Ecto neural progenitor cell (in vitro differentiated cells): ENCODE results near the gene DUSP7.
A peak's percentile ranks its signal among the peaks of the same experiment; 100 is the strongest.

Experiments
- DNase-seq: peaks from one replicate; pipeline ENCODE4 v3.0.0-alpha.2; 2018; ENCODE audit warnings: low spot score

Gene DUSP7

DNA sequence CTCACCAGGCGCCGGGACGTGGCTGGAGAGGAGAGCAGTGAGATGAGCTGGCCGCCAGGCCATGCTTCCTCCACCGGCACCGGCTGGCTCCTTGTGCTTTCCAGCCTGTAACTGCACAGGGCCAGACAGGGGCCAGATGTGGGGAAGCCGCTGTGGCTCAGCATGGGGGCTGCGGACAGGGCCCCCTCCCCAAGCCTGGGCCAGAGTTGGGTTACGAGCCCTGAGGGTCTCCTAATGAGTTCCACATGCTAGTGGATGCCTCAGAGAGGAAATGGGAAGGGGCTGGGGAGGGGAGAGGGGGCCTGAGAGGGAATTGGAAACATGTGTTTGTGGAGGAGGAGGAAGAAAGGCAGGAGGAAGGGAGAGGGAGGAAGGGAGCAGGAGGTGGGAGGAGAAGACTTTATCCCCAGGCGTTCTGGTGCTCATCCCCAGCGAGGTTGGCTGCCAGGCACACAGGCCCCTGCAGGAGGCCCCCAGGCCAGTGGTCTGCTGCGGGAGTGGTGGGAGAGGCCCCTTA is 11.7 kb upstream of the DUSP7 start:
- DNase-seq: peak; percentile 58

DNA sequence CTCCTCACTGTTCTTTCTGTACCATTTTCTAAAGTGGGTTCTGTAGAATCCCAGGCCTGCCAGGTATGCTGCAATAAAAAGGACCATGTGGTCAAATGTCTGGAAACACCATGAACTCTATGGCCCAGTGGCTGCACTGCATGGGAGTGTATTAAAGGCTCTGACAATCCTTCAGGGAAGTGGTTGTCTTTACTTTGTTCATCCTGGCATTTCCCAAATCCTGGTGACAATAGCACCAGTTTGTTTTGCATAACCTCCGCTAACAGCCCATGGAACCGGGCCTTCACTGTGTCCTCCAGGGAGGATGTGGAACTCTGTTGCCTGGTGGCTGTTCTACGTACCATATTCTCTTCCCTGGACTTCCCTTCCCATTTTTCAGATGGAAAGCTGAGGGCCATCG is 11.2 kb upstream of the DUSP7 start:
- DNase-seq: no peak

DNA sequence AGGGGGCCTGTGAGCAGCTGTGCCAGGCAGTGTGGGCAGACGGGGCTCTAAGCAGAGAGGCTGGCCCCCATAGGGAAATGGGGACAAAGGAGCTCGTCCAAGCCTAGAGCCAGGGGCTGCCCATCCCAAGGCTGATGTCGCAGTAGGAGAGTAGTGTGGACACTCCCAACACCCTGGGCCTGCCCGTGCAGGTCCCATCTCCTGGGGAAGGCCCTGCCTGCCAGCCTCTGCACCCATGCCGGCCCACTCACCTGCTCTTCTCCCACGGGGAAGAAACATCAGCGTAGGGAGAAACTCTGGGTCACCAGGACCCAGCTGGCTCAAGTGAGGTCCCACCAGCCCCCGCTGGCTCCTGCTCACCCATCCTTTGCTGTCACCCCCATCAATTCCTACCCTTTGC is 10.7 kb upstream of the DUSP7 start:
- no peak for DNase-seq

DNA sequence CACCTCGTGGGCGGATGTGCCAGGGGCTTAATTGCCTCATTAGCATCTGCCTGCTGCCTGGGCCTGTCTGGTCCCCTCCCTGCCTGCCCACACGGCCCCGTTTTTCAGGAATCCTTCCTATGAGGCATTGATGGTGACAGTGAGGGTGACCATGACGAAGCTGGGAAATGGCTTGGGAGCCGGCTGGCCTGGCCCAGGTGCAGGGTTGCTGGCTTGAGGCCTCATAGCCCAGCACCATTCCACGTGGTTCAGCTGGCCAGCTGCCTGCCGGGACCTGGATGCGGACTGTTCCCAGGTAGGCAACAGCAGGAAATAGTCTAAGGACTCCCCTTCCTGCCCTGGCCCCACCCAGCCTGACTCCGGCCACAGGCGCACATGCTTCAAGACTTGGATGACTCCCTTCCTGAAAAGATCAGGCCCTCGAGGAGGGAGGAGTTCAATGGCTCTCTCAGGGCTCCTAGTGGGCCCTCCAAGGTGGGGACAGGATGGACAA is 8.9 kb upstream of the DUSP7 start:
- DNase-seq: no peak

DNA sequence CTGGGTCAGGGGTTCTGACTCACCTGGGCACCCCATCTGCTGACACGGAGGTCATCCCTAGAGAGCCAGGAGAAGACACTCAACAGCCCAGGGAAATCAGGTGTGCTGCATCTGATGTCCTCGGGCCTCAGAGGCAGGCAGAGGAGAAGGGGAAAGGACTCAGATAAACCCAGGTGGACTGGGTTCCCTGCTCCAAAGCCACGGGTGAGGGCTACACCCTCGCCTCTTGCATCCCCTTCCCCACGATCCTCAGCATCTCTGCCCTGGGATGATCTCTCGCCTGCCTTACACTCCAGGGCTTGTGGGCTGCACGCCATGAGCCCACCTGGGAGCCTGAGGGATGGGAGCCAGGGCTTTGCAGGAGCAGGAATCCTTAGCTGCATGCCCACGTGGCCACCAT is 8.2 kb upstream of the DUSP7 start:
- DNase-seq: no peak

DNA sequence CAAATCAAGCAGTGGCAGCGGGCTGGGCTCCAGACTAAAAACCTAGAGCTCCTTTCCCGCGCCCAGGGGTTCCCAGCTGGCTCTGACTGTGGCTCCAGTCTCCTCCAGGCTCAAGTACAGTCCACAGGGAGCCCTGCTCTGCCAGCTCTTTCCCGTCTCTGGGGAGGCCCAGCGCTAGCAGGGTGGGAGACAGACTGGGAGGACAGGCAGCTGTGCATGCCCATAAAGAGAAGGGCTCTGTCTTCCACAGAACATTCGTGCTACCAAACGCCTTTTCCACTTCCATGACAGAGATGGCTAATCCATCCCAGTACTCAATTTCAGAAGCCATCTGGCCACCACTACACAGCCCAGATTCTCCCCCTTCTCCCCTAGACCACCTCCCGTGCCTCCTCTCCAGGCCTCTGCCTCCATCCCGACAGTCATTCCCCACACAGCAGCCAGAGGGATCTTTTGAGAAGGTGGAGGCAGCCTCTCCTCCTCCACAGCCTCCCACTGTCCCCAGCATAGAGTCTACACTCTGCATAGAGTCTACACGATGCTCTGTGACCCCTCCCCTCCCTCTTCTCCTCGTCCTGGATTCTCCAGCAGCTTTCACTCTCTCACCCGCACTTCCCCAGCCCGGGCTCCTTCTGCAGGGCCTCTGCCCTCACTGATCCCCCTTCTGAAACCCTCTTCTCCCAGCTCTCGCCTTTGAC is 6.8 kb upstream of the DUSP7 start:
- DNase-seq: no peak

DNA sequence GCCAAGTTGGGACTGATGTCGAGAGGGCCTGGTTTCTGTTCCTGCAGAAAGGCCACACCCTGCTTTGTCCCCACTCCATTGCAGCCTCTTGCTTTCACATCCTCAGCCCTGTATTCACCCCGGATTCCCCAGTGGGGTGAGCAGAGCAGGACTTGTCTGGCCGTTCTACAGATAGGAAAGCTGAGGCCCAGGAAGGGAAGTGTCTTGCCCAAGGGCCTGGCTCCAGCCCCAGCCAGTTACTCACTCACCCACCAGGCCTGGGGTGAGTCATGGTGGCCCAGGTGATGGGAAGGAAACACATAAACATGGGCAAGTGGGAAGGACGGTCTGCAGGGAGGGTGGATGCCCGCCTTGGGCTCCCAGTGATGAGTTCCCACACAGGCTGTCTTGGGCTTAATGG is 6.1 kb upstream of the DUSP7 start:
- DNase-seq: no peak

DNA sequence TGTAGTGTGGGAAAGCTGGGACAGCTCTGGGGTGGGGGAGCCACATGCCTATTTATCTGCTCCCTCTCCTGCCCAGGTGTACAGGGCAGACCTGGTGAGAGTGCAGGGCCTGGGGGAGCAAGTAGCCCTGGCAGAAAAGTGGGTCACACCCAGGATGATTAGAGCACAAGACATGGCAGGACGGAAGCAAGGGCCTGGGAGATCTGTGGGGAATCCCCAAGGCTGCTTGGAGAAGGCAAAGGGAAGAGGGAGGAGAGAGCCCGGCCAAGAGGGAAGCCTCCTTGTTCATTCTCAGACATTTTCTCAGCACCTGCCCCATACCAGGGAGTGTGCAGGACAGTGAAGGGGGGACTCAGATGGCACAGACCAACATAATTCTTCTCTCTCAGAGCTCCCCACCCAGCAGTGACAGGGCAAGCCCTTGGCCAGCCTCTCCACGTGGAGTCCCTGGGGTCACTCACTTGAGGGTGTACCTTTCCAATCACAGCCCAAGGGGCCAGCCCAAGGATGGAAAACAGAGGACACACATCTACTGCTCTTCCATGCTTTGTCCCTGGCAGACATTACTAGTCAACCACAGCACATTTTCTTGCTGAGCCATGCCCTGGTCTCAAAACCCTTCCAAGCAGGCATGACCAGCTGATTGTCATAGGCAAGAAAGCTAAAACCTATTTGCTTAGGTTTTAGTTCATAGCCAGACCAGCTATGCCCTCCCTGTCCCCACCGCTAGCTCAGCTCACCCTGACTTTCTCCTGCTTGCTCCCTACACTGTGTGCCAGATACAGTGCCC is 4.9 kb upstream of the DUSP7 start:
- no peak for DNase-seq

DNA sequence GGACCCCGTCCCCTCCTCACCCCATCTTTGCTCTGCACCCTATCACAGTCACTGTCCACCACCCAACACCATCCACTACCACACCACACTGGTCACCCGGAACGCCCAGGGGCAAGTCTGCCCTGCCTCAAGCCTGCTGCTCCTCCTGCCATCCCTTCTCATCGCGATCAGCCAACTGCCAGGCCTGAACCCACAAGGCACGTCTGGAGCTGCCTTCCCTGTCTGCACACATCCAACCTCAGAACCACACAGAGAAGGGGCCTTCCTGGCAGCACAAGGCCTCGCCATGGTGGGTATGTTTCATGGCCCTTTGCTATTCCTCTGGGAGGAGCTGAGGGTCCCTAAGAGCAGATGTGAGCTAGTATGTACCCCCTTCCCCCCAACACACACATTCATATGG is 3.4 kb upstream of the DUSP7 start:
- DNase-seq: no peak

DNA sequence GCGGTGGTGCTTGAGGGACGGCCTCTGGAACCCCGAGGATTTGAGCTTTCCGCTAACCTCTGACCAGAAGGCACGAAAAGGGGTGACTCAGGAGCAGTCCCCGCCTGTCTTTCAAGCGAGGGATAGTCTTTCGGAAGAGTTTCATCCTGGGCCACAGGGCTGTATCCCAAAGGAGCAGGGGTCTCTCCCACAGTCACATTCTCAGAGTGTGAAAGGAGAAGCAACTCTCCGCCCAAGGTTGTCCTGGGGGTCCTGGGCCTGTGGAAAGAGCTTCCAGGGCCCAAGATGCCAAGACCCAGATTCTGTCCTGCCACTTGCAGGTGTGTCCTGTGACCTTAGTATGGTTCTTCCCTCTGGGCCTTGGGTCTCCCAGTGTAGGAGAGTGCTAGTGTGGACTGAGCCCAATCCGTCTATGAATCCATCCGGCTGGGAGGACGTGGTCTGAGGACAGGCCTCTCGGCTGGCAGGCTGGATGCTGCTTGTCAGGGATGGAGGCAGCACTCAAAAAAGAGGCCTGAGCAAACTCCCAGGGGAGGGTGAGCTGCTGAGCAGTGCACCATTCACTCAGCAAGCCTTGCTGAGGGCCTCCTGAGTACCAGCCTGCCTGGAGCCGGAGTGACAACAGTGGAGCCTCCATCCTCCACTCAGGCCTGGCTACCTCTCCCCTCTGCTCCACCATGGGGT is 1.6 kb upstream of the DUSP7 start:
- DNase-seq: no peak

DNA sequence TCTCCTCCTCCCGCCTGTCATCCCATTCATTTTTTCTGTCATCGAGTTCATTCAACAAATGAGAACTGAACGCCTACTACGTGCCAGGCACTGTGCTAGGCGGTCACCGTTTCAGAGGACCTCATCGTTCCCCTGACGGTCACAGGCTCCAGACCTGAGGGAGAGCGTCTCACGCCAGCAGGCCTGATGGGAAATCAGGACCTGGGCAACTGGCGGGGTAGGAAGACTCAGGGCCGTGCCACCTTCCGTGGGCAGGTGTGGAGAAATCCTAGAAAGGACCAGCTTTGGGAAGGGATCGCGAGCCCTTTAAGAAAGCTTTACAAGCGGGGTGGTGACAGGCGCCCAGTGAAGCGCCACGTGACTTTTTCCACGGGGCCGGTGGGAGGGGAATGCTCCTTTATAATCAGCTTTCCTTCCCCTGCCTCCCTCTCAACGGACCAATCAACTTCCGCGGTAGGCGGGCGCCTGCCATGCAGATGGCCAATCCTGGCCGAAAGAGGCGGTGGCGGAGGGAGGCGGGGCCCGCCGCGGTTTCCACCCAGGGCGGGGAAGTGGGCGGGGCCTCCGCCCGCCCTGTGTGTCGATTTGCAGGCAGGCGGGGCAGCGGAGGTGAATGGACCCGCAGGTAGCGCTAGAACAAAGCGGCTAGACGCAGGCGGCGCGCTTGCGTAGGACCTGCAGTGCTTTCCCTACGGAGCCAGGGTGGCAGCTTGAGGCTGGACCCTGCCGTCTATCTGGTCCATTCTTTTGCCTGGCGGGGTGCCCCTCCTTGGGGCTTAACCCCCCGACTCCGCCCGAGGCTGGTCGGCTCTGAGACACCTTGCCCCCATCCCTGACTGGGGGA is 819 bp upstream of the DUSP7 start:
- DNase-seq: peak; percentile 99

DNA sequence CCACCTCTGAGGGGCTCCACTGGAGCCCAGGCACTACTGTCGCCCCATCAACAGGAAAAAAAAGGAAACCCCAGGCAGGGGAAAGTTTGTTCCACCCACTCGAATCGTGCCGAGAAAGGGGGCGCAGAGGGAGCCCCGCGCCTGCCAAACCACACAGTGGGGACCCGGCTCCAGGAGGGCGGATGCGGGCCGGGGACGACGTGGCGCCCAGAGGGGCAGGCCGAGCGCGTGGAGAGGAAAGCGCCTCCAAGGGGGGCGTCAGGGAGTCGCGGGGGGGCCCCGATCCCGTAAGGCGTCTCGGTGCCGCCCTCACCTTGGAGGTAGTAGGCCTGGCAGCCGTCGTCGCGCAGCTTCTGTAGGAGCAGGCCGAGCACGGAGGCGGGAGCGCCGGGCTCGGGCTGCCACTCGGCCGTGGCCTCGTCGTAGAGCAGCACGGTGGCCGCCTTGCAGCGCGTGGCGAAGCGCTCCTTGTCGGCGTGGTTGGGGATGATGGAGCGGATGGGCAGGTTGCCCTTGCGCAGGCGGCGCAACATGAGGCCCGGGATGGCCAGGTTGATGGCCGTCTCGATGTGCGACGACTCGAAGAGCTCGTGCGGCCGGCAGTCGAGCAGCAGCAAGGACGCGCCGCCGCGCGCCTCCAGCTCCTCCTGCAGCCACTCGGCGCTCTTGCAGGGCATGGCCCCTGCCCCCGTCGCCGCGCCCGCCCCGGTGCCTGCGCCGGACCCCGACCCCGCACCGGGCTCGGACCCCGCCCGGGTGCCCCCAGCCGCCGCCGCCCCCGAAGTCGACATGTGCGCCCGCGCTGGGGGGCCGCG is 627 bp downstream of the DUSP7 start:
- peak; percentile 78 for DNase-seq

DNA sequence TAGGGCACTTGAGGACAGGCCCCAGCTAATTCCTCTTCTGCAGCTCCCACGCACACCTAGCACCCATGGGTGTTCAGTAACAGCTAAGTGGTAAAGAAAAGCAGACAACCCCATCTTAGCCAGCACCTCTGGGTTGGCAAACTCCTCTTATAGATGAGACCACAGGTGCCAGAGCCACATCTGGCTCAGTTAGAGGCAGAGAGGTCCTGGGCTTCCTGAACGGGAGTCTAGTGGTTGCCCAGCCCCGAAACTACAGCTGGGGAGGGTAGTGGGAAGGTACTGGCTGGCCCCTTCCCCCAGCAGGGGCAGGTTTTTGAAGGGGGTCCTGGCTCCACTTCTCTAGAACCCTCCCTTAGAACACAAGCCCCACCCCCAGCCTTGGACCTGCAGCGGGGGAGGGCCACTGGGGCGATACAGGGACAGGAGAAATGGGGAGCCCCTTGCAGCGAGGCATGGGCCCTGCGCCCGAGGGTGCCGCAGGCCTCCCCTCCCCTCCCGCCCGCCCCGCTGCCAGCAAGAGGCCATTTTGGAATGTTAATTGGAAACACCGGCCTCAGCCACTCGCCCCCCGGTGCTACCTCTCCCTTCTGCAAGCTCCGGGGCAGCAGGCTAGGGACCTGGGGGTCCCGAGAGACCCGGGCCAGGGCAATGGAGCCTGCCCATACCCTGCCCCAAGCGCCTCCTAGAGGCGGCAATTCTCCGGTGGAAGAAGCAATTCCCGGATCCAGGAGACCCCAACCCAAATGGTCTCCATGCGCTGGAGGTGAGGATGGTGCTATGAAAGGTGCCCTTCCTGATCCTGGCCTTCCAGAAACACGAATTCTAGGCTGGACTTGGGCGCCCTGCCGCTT is 1.5 kb downstream of the DUSP7 start:
- DNase-seq: peak; percentile 76

DNA sequence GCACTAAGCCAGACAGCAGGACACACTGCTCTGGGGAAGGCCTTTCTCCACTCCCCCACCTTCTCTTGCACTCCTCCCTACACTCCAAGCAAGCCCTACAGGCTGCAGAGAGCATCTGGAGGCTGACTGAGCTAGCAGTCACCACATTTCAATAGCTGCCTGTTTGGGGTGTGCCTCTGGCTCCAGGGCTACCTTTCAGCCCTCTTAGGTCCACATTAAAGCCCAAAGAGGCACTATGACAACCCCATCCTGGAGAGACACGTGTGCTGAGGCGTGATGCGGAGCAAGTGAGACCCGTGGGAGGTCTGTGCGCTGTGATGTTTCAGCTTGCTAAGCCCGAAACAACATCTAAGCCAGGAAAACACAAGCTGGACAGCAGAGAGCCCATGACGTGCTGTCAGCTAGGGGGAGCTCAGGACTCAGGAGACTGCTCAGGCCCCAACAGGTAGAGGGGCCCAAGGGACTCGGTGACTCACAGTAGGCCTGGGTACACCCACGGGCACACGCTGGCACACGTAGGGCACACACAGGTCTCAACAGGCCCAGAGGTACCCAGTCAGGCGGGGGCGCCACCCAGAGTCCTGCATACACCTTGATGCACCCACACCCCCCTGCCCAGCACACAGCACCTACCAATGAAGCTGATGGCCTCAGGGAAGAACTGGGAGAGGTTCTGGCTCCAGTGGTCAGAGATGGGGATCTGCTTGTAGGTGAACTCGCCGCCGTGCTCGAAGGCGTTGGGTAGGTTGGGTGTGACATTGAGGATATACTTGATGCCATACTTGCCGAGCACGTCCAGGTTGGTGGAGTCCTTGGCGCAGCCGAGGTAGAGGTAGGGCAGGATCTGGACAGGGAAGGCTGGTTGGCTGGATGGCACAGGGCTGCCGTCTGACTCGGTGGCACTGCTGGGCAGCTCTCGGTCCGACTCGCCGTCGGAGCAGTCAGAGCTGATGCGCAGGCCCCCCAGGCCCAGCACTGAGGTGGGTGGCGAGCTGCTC is 2.8 kb downstream of the DUSP7 start:
- DNase-seq: no peak

DNA sequence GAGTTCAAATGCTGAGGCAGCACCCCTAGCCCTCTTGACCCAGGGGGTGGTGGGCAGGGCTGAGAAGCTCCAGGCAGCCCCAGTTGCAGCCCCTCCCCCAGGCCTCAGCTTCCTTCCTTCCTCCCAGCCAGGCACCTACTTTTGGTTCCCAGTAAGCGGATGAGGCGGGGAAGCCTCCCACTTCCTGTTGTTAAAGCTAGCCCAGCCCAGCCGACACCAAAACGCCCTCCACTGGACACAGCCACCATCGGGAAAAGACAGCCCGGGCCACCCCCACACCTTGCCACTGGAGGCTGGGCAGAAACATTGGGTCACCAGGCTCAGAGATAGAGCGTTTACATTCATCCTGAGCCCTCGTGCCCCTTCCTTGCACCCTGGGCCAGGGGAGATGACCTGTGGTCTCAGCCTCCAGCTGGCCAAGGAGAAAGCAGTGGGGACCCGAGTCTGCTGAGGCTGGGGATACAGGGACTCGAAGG is 3.5 kb downstream of the DUSP7 start:
- peak; percentile 82 for DNase-seq

DNA sequence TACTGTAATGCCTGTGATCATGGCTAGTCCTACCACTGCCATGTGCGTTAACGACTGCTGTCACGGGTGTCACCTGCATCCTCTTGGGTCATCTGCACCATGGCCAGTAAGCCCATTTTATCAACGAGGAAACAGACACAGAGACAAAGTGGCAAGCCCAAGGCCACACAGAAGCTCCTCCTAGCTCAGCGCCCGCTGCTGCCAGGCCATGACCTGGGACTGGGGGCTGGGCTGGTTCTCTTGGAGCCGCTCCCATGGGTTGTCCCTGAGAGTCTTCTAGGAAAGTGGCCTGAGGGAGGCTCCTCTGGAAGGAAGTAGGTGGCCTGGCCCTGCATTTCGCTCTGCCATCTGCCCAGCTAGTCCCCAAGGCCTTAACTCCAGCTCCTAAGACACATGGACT is 4.9 kb downstream of the DUSP7 start:
- no peak for DNase-seq

DNA sequence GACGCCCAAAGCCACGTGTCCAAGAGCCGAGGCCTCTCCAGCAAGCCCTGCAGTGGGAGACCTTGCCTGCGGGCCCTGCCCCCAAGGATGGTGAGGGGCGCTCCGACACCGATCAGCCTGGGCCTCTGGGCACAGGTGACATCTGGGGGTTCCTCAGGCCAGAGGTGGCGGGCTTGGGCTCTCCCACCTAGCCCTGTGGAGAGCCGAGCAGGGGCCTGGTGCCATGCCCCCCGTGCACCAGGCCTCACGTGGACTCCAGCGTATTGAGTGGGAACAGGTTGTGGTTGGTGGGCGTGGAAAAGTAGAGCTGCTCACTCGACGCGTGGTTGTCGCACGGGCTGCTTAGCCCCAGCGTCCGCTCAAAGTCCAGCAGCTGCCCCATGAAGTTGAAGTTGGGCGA is 5.8 kb downstream of the DUSP7 start:
- DNase-seq: no peak

DNA sequence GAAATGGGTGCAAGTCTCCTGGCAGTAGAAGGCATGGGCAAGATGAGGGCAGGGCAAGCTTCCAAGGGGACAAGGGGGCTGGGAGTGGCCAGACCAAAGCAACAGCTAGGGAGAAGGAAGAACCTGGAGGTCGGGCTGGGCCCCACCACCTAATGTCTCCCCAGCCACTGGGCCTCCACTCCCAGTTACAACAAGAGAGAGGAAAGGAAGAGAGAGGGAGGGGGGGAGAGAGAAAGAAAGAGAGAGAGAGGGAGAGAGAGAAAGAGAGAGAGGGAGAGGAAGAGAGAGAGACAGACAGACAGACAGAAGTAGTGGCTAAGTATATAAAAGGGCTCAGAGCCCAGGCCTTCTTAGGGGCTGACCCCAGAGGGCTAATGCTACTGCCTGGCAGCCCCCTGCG is 6.9 kb downstream of the DUSP7 start:
- no peak for DNase-seq
